Mammary epithelial cell (primary cell): ENCODE measurements around the gene ST8SIA5.

Experiments
- CTCF ChIP-seq, 2 donors: IDR thresholded peaks in 1 of 2; conservative IDR thresholded peaks in 1 of 2; 2 replicates each; pipeline ENCODE4 v1.5.1; 2011 to 2012; ENCODE audit warnings: inconsistent platforms in 2 of 2, low read length in 2 of 2, mild to moderate bottlenecking in 2 of 2, control low read depth in 1 of 2, low read depth in 1 of 2; ENCODE audit not compliant: insufficient read depth in 1 of 2; ENCODE audit errors: extremely low read depth in 1 of 2
- EZH2 ChIP-seq: IDR thresholded peaks from 2 replicates; pipeline ENCODE4 v1.6.1; 2012; ENCODE audit warnings: low read length, inconsistent platforms, borderline replicate concordance

DNA sequence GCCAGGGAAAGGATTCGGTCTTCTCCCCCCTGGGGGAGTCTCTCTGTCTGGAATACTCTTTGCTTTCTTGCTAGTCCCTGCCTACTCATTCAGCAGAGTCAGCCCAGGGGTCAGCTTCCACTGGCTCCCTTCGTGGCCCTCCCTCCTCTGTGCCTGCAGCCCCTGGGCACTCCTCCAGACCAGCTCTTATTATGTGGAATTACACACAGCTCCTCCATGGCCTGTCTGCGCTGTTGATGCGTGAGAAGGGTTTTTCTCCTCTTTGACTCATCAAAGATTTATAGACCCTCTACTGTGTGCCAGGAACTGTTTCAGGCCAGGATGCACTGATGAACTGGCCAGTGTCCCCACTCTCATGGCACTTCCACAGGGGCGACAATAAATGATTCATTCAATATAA lies 44.4 kb downstream of the ST8SIA5 start:
- TF ChIP-seq CTCF (conservative IDR thresholded peaks at IDR 0.05 in 1 of 2, IDR thresholded peaks at IDR 0.05 in 1 of 2; ENCODE audit: extremely low read depth in 1 of 2, insufficient read depth in 1 of 2, low read depth in 1 of 2, low read length in 2 of 2) (no peak), EZH2 (no peak)
